OCI-LY3 (cell line): ENCODE data around the gene HS3ST3B1.

Experiments used
- CTCF ChIP-seq: fragments of 200-600, 300-600 bp; sonication (generic); IDR thresholded peaks from 2 replicates; pipeline ENCODE4 v1.5.1; 2014; ENCODE audit warnings: antibody characterized with exemption, low read length, low read depth
- EZH2phosphoT487 ChIP-seq: fragments of 200-600 bp; shearing (Covaris generic); IDR thresholded peaks from 2 replicates; pipeline ENCODE4 v1.6.1; 2018; ENCODE audit warnings: antibody characterized with exemption, mixed run types, low read depth

DNA sequence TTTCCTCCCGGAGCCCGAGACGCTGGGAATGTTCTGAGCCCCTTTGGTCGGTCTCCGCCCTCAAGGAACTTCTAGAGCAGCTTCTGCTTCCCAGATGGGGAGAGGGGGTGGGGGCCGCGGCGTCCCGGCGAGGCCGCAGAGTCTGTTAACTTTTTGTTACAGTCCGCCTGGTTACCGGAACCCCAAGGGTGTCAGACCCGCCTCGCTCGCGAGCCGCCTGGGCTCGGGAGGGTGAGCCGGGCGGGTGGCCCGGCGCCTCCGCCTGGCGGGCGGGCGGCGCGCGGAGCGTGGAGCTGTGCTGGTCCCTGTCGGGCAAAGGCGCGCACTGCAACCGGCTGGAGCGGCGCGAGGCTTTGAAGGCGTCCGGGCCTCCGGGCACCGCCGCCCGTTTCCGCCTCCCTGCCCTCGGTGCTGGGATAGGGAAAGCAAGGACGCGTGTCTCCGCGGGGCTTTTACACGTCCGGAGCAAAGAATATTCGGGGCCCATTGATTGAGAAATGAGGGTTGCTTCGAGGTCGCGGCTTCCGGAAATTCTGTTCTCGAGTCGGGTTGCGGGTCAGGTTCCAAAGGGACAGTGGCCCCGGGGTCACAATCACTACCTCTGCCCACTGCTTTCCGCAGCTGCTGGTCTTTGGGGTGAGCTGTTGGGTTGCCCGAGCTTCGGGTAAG lies 1.7 kb downstream of the HS3ST3B1 start:
- no peak for TF ChIP-seq EZH2phosphoT487
- no peak for TF ChIP-seq CTCF
